Fibroblast of mammary gland (primary cell): Measurements from ENCODE around the gene TAF7L.

Experiments
- DNase-seq: peaks from one replicate; pipeline ENCODE4 v3.0.0-alpha.2; 2010; ENCODE audit warnings: low read depth
- H3K4me3 ChIP-seq: 2 replicates; pipeline ENCODE4 v1.5.1; 2011; ENCODE audit warnings: low read depth, mild to moderate bottlenecking, low read length, moderate library complexity; ENCODE audit not compliant: control insufficient read depth
- TF ChIP-seq, protein P1 (sequence below): conservative IDR thresholded peaks from 2 replicates; pipeline ENCODE4 v1.5.1; 2011; ENCODE audit warnings: low read depth, low read length, inconsistent platforms; ENCODE audit not compliant: control insufficient read depth, insufficient read depth

TAF7L gene

DNA sequence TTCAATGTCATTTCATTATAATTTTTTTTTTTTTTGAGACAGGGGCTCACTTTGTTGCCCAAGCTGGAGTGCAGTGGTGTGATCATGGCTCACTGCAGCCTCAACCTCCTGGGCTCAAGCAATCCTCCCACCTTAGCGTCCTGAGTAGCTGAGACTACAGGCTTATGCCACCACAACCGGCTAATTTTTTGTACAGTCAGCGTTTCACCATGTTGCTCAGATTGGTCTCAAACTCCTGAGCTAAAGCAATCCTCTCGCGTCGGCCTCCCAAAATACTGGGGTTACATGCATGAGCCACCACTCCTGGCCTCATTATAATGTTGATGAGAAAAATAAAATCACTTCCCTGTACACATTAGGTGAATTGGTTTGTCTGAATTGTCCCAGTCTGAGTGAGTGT is 16.9 kb downstream of the TAF7L start:
- DNase-seq = no peak
- H3K4me3 ChIP-seq = no peak overlapping the region
- TF ChIP-seq, protein P1, sequence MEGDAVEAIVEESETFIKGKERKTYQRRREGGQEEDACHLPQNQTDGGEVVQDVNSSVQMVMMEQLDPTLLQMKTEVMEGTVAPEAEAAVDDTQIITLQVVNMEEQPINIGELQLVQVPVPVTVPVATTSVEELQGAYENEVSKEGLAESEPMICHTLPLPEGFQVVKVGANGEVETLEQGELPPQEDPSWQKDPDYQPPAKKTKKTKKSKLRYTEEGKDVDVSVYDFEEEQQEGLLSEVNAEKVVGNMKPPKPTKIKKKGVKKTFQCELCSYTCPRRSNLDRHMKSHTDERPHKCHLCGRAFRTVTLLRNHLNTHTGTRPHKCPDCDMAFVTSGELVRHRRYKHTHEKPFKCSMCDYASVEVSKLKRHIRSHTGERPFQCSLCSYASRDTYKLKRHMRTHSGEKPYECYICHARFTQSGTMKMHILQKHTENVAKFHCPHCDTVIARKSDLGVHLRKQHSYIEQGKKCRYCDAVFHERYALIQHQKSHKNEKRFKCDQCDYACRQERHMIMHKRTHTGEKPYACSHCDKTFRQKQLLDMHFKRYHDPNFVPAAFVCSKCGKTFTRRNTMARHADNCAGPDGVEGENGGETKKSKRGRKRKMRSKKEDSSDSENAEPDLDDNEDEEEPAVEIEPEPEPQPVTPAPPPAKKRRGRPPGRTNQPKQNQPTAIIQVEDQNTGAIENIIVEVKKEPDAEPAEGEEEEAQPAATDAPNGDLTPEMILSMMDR = no peak

DNA sequence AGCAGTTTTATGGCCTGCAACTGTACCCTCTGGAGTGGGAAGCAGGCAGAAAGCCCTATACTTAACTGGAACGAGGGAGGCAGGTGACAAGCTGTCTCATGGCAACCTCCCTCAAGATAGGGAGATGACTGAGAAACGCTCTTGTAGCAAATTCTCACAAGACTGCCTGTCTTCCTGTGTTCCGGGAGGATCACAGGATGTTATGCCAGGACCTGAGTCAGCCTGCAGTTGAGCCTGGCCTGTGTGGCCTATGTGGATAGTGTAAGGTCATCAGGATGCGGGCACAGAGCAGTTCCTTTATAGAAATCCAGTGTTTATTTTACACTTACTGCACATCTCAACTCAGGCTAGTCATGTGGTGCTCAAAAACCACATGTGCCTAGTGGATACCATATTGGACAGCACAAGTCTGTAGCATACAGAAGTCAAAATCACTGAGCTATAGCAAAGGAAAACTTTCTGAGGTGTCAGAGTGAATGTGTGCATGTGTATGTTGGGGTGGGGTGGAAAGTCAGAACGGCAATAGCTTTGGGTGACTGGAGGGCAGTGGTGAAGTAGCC is 25.2 kb downstream of the TAF7L start:
- peak; percentile 90 for DNase-seq
- no peak overlapping the region for H3K4me3 ChIP-seq
- TF ChIP-seq, protein P1 = no peak

DNA sequence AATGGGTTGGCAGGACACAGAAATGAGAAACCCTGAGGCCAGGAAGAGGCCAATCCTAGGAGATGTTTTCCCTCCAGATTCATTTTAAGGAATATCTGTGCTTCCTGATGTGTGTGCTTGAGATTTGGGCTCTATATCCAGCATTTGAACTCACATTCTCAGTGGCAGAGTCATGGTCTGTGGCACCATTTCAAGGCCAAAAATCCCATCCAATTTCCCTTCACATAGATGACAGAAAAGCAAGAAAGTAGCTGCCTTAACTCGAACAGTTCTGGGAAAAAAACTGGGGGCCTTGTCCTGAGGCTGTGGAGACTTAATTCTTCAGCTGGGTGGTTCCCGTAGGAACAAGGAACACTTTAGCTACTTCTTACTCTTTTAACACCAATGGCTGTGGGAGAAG is 27.4 kb downstream of the TAF7L start:
- DNase-seq = no peak
- TF ChIP-seq, protein P1 = no peak
- no peak overlapping the region for H3K4me3 ChIP-seq

DNA sequence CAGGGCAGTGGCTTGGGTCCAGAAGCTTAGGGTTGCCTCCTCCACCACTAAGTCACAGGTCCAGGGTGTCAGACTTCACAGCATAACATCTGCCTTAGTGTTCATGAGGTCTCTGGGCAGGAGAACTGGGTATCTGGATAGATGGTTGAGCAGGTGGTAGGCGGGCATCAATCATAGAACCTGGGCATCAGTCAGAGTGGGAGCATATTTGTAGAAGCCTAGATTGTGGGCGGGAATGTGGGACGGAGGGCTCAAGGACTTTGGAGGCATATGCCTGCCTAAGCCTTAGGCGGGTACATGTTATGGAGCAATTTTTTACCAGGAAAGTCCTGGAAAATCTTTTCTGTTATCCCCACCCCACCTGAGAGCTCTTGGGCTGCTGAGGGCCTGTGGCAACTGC is 28.5 kb downstream of the TAF7L start:
- no peak overlapping the region for H3K4me3 ChIP-seq
- DNase-seq = no peak
- TF ChIP-seq, protein P1 = no peak

GRCh38 chrX:101260435-101260834 is 30.7 kb downstream of the TAF7L start:
- DNase-seq = peak; percentile 25
- no peak overlapping the region for H3K4me3 ChIP-seq
- TF ChIP-seq, protein P1 = peak; percentile 39

DNA sequence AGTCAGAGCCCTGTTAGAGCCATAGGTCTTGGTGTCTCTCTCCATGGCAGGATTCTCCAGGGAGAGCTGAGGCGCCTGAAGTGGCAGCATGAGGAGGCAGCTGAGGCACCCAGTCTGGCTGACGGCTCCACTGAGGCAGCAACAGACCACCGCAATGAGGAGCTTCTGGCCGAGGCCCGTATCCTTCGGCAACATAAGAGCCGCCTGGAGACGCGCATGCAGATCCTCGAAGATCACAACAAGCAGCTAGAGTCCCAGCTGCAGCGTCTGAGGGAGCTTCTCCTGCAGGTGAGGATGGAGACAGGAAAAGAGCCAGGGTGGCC is 32.9 kb downstream of the TAF7L start:
- DNase-seq = no peak
- TF ChIP-seq, protein P1 = no peak
- H3K4me3 ChIP-seq = no peak overlapping the region
